Esophagus muscularis mucosa (tissue), 4 donors: ENCODE results near the gene KPNA2. TPM values are rescaled to one million over a fixed set of nuclear protein-coding genes. Genes with fewer than 3 reads are reported as not detected.

ENCODE experiments used
- DNase-seq: peaks from one replicate; pipeline ENCODE4 v3.0.0-alpha.2; 2017; ENCODE audit errors: extremely low spot score
- H3K27ac ChIP-seq, 4 donors: fragments of 200-600 bp; sonication (generic); replicated peaks in 1 of 4; 1 replicate in 3 of 4; 2 replicates in 1 of 4; pipeline ENCODE4 v1.5.1; 2016 to 2019; ENCODE audit warnings: mild to moderate bottlenecking in 1 of 4
- H3K27me3 ChIP-seq, 4 donors: fragments of 200-600 bp; sonication (generic); one replicate each; pipeline versions ENCODE4 v1.5.1 to v1.6.0; 2016 to 2019
- H3K36me3 ChIP-seq, 4 donors: fragments of 200-600 bp; sonication (generic); one replicate each; pipeline ENCODE4 v1.5.1; 2016 to 2019
- H3K4me1 ChIP-seq, 4 donors: fragments of 200-600 bp; sonication (generic); one replicate each; pipeline ENCODE4 v1.5.1; 2016 to 2019
- H3K4me3 ChIP-seq, 4 donors: fragments of 200-600 bp; sonication (generic); 1 replicate in 2 of 4; 2 replicates in 2 of 4; pipeline ENCODE4 v1.5.1; 2016 to 2019; ENCODE audit warnings: mild to moderate bottlenecking in 4 of 4, moderate library complexity in 1 of 4
- H3K9me3 ChIP-seq, 4 donors: fragments of 200-600 bp; sonication (generic); 1 replicate in 3 of 4; 2 replicates in 1 of 4; pipeline ENCODE4 v1.5.1; 2016 to 2019
- CTCF ChIP-seq, 3 experiments: fragments of 200-600 bp in 2 of 3; fragments of 450-650 bp in 1 of 3; sonication (generic) in 2 of 3; IDR thresholded peaks; one replicate each; pipeline ENCODE4 v1.5.1; 2017 to 2019; ENCODE audit warnings: antibody characterized with exemption in 3 of 3, mild to moderate bottlenecking in 2 of 3, moderate library complexity in 1 of 3
- EP300 ChIP-seq: sonication (generic); formaldehyde crosslinking; IDR thresholded peaks from one replicate; pipeline ENCODE4 v1.6.1; 2017; ENCODE audit warnings: antibody characterized with exemption
- POLR2A ChIP-seq: fragments of 450-650 bp; IDR thresholded peaks from one replicate; pipeline ENCODE4 v1.6.1; 2017; ENCODE audit warnings: antibody characterized with exemption, moderate library complexity, mild to moderate bottlenecking, low read depth
- POLR2AphosphoS5 ChIP-seq, 2 donors: sonication (generic); formaldehyde crosslinking; IDR thresholded peaks; one replicate each; pipeline ENCODE4 v1.6.1; 2017; ENCODE audit warnings: antibody characterized with exemption in 2 of 2
- WGBS: methylation state at CpG from one replicate; pipeline ENCODE4 v1.1.5; 2018; 5-methylcytosine and 5-hydroxymethylcytosine counted together
- intact Hi-C: fragments of 100-400 bp; cut with DNase I; formaldehyde crosslinking; loops from one replicate; pipeline ENCODE4 v1.15.1; 2023
- total RNA-seq, 4 donors: library from RNA; depleted of rRNA; stranded (reverse); fragments of >200 nt; gene quantifications; one replicate each; pipeline versions ENCODE4 v1.1.0 to v1.2.1, GENCODE V29; 2016

Gene KPNA2
- total RNA-seq, 4 donors from 2014 or later, result 11.2 to 26.3 (median 18.6) TPM

GRCh38 chr17:68089881-68090280 lies 54.3 kb downstream of the KPNA2 start:
- no peak overlapping the region for H3K27ac ChIP-seq

GRCh38 chr17:68094481-68095078 lies 59.0 kb downstream of the KPNA2 start:
- Histone ChIP-seq H3K4me1 (no peaks in the 10 kb centered on the region), H3K4me3 (no peak overlapping the region), H3K27ac (no peak overlapping the region), H3K9me3 (no peaks in the 10 kb centered on the region), H3K36me3 (no peaks in the 10 kb centered on the region), H3K27me3 (no peaks in the 10 kb centered on the region)
- DNase-seq, result peak; percentile 70
- no peak for TF ChIP-seq POLR2A
- no peak for TF ChIP-seq EP300
- intact Hi-C loops, result no loop called here
- 88% methylated on average over 11 of the region's 11 CpGs for WGBS

More at GRCh38 chr17:68089881-68090280, 54.3 kb downstream of the KPNA2 start:
- intact Hi-C loops, result no loop called here
- Histone ChIP-seq H3K36me3 (no peaks in the 10 kb centered on the region), H3K4me3 (no peak overlapping the region), H3K27me3 (no peaks in the 10 kb centered on the region), H3K4me1 (peaks cover 0 to 6% (median 0%) of the 10 kb centered on the region in 4 donors), H3K9me3 (no peaks in the 10 kb centered on the region)
- no peak for TF ChIP-seq POLR2A
- TF ChIP-seq CTCF (IDR thresholded peaks at IDR 0.05), result no peak
- no peak for TF ChIP-seq EP300
- TF ChIP-seq POLR2AphosphoS5 (IDR thresholded peaks at IDR 0.05), result no peak
- WGBS, result 52% methylated on average over 3 of the region's 3 CpGs
- DNase-seq, result no peak

GRCh38 chr17:68095205-68095811 lies 59.8 kb downstream of the KPNA2 start:
- TF ChIP-seq EP300, result no peak
- no peak for TF ChIP-seq POLR2A
- TF ChIP-seq POLR2AphosphoS5 (IDR thresholded peaks at IDR 0.05), result no peak
- intact Hi-C loops, result no loop called here
- Histone ChIP-seq H3K9me3 (no peaks in the 10 kb centered on the region), H3K27ac (no peak overlapping the region), H3K27me3 (no peaks in the 10 kb centered on the region), H3K4me1 (no peaks in the 10 kb centered on the region), H3K36me3 (no peaks in the 10 kb centered on the region), H3K4me3 (no peak overlapping the region)
- peak; percentile 55 for DNase-seq
- 95% methylated on average over 10 of the region's 10 CpGs for WGBS

- Histone ChIP-seq H3K27ac (no peak overlapping the region), H3K9me3 (no peaks in the 10 kb centered on the region), H3K27me3 (no peaks in the 10 kb centered on the region), H3K4me3 (no peak overlapping the region), H3K36me3 (no peaks in the 10 kb centered on the region), H3K4me1 (peaks cover 0 to 5% (median 4%) of the 10 kb centered on the region in 4 donors)
- TF ChIP-seq POLR2AphosphoS5 (IDR thresholded peaks at IDR 0.05), result no peak
- no peak for TF ChIP-seq CTCF (IDR thresholded peaks at IDR 0.05)
- no peak for TF ChIP-seq EP300
- TF ChIP-seq POLR2A, result no peak
- WGBS, result 95% methylated on average over 7 of the region's 7 CpGs
- peak; percentile 53 for DNase-seq
- intact Hi-C loops, result no loop called here
Measured at GRCh38 chr17:68096111-68096510, 60.6 kb downstream of the KPNA2 start.

Other genes starting within 250 kb of the KPNA2 start
- 10 to 100 TPM; 60.3 to 77.7 (median 74.2) TPM for gene BPTF, start 210.2 kb upstream of the KPNA2 start, total RNA-seq
- gene C17orf58, start 39.3 kb upstream of the KPNA2 start, total RNA-seq, result 10 to 100 TPM; 10.3 to 15.0 (median 11.9) TPM
- 10 to 100 TPM; 38.2 to 69.9 (median 60.1) TPM for gene AMZ2, start 212.3 kb downstream of the KPNA2 start, total RNA-seq